HG02981 (cell line): Measurements from ENCODE around the gene ZSCAN29.

Experiments used
- ATAC-seq: cut with Tn5 transposase; IDR thresholded peaks from one replicate; pipeline ENCODE4 v1.9.1; 2021; ENCODE audit warnings: mild to moderate bottlenecking, moderate library complexity; ENCODE audit not compliant: unreplicated experiment

The ZSCAN29 gene

DNA sequence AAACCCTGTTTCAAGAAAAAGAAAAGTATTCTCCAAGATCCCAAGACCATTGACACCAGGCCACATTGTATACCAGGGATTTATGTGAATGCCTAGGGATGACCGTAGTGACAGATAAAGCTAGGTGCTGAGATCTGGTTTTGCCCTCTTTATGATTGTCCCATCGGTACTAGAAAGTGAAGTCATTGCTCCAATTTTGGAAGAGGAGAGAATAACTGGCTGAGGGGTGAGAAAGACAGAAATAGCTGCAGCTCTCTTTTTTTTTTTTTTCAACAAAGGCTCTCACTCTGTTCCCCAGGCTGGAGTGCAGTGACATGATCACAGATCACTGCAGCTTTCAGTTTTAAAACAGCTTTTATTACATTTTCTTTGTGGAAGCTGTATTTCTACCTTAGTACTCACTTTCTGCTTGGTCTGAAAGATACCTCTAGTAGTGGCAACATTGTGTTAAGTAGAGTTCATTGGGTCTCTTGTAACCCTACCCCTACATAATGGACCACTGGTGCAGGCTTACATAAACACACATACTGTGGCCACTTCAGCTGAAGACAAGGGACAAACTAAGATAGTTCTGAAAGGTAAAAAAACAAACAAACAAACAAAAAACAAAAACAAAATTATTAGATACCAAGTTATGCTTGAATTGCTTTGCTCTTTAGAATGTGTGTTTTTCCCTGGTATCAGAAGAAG is 18.0 kb downstream of the ZSCAN29 start:
- no peak for ATAC-seq

DNA sequence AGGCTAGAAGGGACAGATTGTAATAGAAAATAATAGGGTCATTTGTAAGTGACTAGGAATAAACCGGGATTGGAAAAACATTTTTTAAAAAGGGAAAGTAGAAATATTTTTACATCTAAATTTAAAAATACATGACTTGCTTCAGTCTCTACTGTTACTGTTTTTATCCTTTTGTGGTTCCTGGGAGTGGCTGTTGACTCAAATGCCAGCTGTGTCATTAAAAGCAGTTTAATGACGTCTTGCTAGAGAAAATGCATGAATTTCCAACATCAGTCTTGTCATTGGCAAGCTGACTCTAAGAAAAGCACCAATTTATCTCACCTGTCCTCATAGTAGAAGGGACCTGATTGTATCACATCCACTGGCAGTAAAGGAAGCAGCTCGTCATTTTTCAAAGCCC is 23.7 kb downstream of the ZSCAN29 start:
- no peak for ATAC-seq

GRCh38 chr15:43346305-43346704 is 24.5 kb downstream of the ZSCAN29 start:
- ATAC-seq, result no peak

GRCh38 chr15:43330780-43331087 is 40.1 kb downstream of the ZSCAN29 start:
- no peak for ATAC-seq

- ATAC-seq, result peak; percentile 91
Measured at GRCh38 chr15:43329960-43330779, 40.7 kb downstream of the ZSCAN29 start, which contains the start of gene LCMT2. Gene LCMT2 (minus strand): TSS chr15:43330573. CDS start chr15:43330489, 84 bp downstream.

DNA sequence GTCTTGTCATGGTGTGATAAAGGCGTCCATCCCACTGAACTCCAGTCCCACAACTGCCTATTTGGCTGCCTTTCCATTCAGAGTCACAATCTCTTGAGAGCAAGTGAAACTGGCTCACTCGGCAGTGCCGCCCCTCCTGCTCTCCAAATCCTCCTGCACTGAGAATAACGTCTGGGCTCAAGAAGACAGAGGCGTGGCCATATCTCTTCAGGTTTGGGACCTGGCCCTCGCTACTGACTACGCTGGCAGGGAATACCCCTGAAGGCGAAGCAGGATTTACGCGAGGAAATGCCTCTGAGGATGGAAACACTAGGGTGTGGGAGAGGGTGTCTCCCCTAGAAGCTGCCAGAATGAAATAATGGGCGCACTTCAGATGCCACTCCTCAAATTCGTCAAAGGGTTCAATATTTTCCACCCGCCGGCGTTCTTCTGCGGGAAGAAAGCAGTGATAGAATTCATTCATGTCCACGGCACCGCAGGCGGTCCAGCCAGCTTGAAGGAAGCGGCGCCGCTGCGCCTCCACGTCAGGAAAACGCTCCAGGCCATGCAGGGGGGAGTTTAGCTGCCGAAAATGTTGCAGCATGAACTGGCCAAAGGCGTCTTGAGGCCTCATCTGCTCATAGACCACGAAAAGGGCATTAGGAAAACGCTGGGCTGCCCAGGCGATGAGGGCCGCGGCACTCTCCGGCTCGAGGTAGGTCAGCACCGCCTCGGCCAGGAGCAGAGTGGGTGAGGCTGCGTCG is 41.5 kb downstream of the ZSCAN29 start:
- ATAC-seq, result no peak

- no peak for ATAC-seq
Measured at GRCh38 chr15:43325039-43325684, 45.7 kb downstream of the ZSCAN29 start.

DNA sequence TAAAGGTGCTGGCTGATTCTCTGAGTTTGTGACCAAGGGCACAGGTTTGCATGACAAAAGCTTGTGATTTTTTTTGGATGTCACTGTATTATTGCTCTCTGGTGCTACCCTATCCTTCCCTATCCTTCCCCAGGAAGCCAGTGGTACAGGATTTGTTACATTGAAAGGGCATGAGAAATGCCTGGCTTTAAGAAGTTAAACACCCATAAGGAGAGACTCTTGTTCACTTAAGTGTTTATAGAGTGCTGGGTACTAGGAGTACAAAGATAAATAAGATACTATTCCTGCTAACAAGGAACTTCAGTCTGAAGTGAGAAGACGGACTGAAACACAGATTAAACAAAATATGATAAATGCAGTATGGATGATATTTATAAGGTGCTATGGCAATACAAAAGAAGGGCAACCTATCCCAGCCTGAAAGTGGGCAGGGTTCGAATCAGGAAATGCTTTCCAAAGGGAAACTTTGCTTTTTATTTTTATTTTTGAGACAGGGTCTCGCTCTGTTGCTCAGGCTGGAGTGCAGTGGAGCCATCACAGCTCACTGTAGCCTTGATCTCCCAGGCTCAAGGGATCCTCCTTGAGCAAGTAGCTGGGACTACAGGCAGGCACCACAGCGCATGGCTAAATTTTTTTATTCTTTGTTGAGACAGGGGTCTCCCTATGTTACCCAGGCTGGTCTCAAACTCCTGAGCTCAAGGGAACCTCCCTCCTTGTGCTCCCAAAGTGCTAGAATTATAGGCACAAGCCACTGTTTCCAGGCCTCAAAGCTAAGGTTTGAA is 51.7 kb downstream of the ZSCAN29 start:
- no peak for ATAC-seq

- no peak for ATAC-seq
Measured at GRCh38 chr15:43317566-43318184, 53.2 kb downstream of the ZSCAN29 start.

GRCh38 chr15:43316971-43317346 is 53.9 kb downstream of the ZSCAN29 start:
- no peak for ATAC-seq

DNA sequence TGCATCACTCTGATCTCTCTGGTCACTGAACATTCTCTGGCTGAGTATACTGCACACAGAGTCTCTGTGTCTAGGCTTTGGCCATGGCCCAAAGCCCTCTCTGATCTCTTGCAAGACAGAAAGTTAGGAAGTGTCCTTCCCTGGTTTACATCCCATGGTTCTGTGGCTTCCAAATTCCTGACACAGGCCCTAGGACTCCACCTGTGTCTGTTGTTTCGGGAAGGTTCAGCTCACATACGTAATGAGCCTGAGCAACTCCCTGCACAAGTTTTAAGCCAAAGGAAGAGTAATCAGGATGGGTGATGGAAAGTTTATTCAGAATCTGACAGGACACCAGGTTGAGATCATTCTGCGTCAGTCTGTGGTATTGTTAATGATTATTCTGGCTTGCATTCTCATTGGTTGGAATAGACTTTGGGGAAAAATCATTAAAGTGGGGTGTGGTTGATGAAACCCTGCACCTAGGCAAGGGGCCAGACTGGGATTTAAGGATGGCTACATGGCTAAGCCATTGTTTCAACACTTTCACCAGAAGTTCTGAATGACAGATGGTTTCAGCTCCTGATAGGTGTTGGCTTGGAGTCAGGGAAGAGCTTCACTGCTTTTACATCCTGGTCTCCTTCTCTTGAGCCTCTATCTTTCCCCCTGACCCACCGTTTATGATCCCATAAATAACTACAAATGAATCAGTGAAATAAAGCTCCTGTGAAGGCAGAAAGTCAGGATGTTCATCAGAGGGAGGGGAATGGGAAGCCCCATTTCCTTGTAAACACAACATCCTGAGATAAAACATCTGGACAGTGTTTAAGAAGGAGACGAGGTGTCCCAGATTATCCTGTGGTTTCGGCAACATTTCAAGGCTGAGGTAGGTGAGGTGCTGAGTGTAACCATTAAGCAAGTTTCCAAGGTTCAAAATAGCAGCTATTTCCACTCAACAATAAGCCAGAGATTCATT is 54.5 kb downstream of the ZSCAN29 start:
- ATAC-seq, result no peak

DNA sequence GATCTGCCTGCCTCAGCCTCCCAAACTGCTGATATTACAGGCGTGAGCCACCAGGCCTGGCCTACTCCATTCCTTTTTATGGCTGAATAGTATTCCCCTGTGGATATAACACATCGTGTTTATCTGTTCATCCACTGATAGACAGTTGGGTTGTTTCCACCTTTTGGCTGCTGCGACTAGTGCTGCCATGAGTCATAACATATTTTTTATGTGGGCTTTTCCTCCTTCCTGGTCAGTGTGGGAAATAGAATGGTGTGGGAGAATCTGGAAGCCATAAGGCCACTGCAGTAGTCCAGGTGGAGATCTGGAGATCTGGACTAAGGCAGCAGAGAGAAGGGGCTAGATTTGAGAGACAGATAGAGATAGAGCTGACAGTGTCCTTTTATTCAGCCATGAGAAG is 56.7 kb downstream of the ZSCAN29 start:
- ATAC-seq, result no peak

DNA sequence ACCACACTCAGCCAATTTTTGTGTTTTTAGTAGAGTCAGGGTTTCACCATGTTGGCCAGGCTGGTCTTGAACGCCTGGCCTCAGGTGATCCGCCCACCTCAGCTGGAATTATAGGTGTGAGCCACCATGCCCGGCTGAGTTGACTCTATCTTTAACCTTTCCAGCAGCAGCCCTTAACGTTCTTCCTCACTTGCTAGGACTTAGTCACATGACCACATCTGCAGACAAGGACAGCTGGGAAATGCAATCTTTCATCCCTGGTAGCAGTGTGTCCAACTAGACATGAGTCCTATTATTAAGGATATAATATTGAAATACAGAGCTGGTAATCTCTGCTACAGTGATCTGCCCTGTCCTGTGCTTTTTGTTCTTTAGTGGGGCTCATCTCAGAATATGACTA is 58.5 kb downstream of the ZSCAN29 start:
- ATAC-seq, result no peak
